OCI-LY3 (cell line): ENCODE data around the gene CRADD.

Experiments
- H2AFZ ChIP-seq: fragments of 200-600, 300-600 bp; shearing (Covaris generic); 2 replicates; pipeline ENCODE4 v1.6.0; 2014; ENCODE audit warnings: antibody characterized with exemption, low read depth, low read length
- H3K27ac ChIP-seq: fragments of 200-600, 300-600 bp; sonication (generic); 2 replicates; pipeline ENCODE4 v1.5.1; 2014; ENCODE audit warnings: mild to moderate bottlenecking, low read length, moderate library complexity, mixed read lengths
- H3K27me3 ChIP-seq: fragments of 200-600, 300-600 bp; sonication (generic); 2 replicates; pipeline ENCODE4 v1.6.1; 2014; ENCODE audit warnings: low read depth, low read length, mixed read lengths
- H3K36me3 ChIP-seq: fragments of 200-600, 300-600 bp; sonication (generic); replicated peaks from 2 replicates; pipeline ENCODE3; 2014; ENCODE audit warnings: low read depth, low read length, mixed read lengths
- H3K4me1 ChIP-seq: fragments of 300-600, 200-600 bp; sonication (generic); 2 replicates; pipeline ENCODE4 v1.6.1; 2014; ENCODE audit warnings: low read length, mixed read lengths
- H3K4me2 ChIP-seq: fragments of 200-600, 300-600 bp; sonication (generic); 2 replicates; pipeline ENCODE4 v1.6.1; 2014; ENCODE audit warnings: low read length, mixed read lengths
- H3K4me3 ChIP-seq: fragments of 300-600, 200-600 bp; sonication (generic); 2 replicates; pipeline ENCODE4 v1.5.1; 2014; ENCODE audit warnings: antibody characterized with exemption, mild to moderate bottlenecking, low read length, moderate library complexity
- H3K79me2 ChIP-seq: fragments of 300-600, 200-600 bp; shearing (Covaris generic); 2 replicates; pipeline ENCODE4 v1.6.1; 2014; ENCODE audit warnings: mild to moderate bottlenecking, low read length, mixed read lengths
- H3K9ac ChIP-seq: fragments of 300-600, 200-600 bp; shearing (Covaris generic); 2 replicates; pipeline ENCODE4 v1.6.0; 2014; ENCODE audit warnings: mild to moderate bottlenecking, low read length, moderate library complexity
- H3K9me3 ChIP-seq: fragments of 200-600, 300-600 bp; shearing (Covaris generic); 2 replicates; pipeline ENCODE4 v1.6.1; 2014; ENCODE audit warnings: low read length, mixed read lengths; ENCODE audit not compliant: insufficient read depth
- H4K20me1 ChIP-seq: fragments of 200-600, 300-600 bp; sonication (generic); 2 replicates; pipeline ENCODE4 v1.6.1; 2016; ENCODE audit warnings: low read length, mixed read lengths; ENCODE audit not compliant: insufficient read depth
- EZH2phosphoT487 ChIP-seq: fragments of 200-600 bp; shearing (Covaris generic); IDR thresholded peaks from 2 replicates; pipeline ENCODE4 v1.6.1; 2018; ENCODE audit warnings: antibody characterized with exemption, mixed run types, low read depth
- TF ChIP-seq, protein P1 (sequence below): fragments of 200-600, 300-600 bp; sonication (generic); IDR thresholded peaks from 2 replicates; pipeline ENCODE4 v1.5.1; 2014; ENCODE audit warnings: antibody characterized with exemption, low read length, low read depth

The CRADD gene

DNA sequence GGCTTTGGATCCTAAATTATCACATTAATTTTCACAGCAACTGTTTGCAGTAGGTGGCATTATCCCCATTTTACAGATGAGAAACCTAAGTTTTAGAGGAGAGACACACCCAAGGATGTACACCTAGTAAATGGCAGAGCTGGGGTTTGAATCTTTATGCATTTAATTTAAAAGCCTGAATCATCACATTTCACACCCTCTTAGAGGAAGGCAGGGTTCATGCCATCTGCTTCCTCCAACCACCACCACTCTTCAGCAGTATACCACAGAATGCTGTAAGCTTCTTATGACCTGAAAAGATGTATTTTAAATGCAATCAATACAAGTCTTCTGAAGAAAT is 90.3 kb downstream of the CRADD start:
- Histone ChIP-seq H3K27ac (no peak overlapping the region), H3K9me3 (no peaks in the 10 kb centered on the region), H2AFZ (no peak overlapping the region), H3K36me3 (no peaks in the 10 kb centered on the region), H3K4me1 (peaks cover 11% of the 10 kb centered on the region; the same call in 1 of the 2 replicates), H3K27me3 (no peaks in the 10 kb centered on the region), H3K9ac (no peak overlapping the region), H3K79me2 (no peaks in the 10 kb centered on the region), H3K4me3 (no peak overlapping the region), H3K4me2 (peak overlapping the region; percentile 20; the same call in 1 of the 2 replicates), H4K20me1 (no peaks in the 10 kb centered on the region)
- TF ChIP-seq, protein P1, sequence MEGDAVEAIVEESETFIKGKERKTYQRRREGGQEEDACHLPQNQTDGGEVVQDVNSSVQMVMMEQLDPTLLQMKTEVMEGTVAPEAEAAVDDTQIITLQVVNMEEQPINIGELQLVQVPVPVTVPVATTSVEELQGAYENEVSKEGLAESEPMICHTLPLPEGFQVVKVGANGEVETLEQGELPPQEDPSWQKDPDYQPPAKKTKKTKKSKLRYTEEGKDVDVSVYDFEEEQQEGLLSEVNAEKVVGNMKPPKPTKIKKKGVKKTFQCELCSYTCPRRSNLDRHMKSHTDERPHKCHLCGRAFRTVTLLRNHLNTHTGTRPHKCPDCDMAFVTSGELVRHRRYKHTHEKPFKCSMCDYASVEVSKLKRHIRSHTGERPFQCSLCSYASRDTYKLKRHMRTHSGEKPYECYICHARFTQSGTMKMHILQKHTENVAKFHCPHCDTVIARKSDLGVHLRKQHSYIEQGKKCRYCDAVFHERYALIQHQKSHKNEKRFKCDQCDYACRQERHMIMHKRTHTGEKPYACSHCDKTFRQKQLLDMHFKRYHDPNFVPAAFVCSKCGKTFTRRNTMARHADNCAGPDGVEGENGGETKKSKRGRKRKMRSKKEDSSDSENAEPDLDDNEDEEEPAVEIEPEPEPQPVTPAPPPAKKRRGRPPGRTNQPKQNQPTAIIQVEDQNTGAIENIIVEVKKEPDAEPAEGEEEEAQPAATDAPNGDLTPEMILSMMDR = no peak
- TF ChIP-seq EZH2phosphoT487 = no peak

DNA sequence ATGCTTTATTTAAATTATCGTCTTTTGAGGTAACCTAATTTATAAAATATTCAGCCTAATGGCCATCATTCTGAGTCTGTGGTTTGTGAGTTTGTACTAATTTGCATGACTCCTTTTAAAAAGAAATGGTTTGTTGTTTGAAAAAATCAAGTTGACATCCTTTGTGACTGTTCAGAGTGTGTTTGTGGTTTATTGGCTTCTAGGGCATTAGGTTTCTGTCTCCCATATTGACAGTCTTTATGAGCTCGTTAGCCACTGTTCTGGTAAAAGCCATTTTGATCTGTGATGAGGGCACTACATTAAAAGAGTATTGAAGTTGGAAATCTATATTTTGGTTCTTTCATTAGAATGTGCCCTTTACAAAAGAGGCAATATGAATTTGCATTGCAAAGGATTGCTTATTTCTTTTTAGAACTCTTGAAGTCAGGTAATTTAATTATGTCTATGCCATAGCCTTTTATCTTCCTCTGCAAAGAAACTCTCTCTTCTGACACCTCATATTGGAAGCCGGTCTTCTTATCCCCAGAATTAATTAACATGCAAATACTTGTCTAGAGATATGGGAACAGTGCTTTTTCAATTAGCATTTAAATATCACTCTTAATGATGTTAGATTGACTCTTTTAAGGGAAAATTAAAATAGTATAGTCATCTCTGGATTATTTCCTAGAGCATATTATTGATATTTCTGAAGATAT is 95.0 kb downstream of the CRADD start:
- Histone ChIP-seq H3K4me2 (no peak overlapping the region), H3K4me3 (no peak overlapping the region)

DNA sequence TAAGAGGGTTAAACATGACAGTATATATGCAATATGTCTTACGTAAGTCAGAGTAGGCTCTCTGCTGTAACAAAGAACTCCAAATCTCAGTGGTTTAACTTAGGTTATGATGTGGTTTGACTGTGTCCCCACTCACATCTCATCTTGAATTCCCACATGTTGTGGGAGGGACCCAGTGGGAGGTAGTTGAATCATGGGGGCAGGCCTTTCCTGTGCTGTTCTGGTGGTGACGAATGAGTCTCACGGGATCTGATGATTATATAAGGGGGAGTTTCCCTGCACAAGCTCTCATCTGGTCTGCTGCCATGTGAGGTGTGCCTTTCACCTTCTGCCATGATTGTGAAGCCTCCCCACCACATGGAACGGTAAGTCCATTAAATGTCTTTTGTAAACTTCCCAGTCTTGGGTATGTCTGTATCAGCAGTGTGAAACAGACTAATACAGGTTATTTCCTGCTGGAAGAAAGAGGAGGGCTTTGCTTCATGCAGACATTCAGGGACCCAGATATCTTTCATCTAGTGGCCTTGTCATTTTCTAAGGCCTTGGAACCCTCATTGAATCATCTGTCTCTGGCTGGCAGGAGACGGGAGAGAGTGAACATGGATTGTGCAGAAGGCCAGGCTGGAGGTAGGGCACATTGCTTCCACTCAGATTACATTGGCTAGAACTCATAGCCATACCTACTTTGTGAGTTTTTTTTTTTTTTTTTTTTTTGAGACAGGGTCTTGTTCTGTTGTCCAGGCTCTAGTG is 96.1 kb downstream of the CRADD start:
- H3K4me1 ChIP-seq = no peaks in the 10 kb centered on the region
- no peaks in the 10 kb centered on the region for H3K9me3 ChIP-seq
- no peaks in the 10 kb centered on the region for H4K20me1 ChIP-seq
- no peak overlapping the region for H3K27ac ChIP-seq
- no peak overlapping the region for H3K9ac ChIP-seq
- H3K4me3 ChIP-seq = no peak overlapping the region
- H3K36me3 ChIP-seq = no peaks in the 10 kb centered on the region
- TF ChIP-seq EZH2phosphoT487 = no peak
- TF ChIP-seq, protein P1 = no peak
- no peaks in the 10 kb centered on the region for H3K79me2 ChIP-seq
- no peak overlapping the region for H3K4me2 ChIP-seq
- H2AFZ ChIP-seq = no peak overlapping the region
- H3K27me3 ChIP-seq = no peaks in the 10 kb centered on the region

More for the DNA sequence above, 95.0 kb downstream of the CRADD start:
- H3K27me3 ChIP-seq = no peaks in the 10 kb centered on the region
- peaks cover 5% of the 10 kb centered on the region; the same call in 1 of the 2 replicates for H3K4me1 ChIP-seq
- H4K20me1 ChIP-seq = no peaks in the 10 kb centered on the region
- no peak overlapping the region for H3K9ac ChIP-seq
- TF ChIP-seq, protein P1 = no peak
- TF ChIP-seq EZH2phosphoT487 = no peak
- H3K36me3 ChIP-seq = no peaks in the 10 kb centered on the region
- H3K9me3 ChIP-seq = no peaks in the 10 kb centered on the region
- H3K27ac ChIP-seq = no peak overlapping the region
- H2AFZ ChIP-seq = no peak overlapping the region
- H3K79me2 ChIP-seq = no peaks in the 10 kb centered on the region

DNA sequence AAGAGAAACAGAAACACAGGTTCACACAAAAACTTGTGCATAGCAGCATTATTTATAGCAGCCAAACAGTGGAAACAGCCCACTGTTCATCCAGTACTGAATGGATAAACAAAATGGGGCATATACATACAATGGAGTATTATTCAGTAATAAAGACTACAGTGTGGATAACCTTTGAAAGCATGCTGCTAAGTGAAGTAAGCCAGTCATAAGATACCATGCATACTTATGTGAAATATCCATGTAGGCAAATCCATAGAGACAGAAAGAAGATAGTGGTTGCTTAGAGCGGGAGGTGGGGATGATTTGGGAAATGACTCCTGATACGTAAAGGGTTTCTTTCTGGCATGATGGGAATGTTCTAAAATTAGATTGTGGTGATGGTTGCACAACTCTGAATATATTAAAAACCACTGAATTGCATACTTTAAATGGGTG is 99.4 kb downstream of the CRADD start:
- no peak overlapping the region for H3K9ac ChIP-seq
- no peaks in the 10 kb centered on the region for H3K9me3 ChIP-seq
- H3K27me3 ChIP-seq = no peaks in the 10 kb centered on the region
- no peaks in the 10 kb centered on the region for H3K79me2 ChIP-seq
- H3K36me3 ChIP-seq = no peaks in the 10 kb centered on the region
- TF ChIP-seq EZH2phosphoT487 = no peak
- TF ChIP-seq, protein P1 = no peak
- H3K4me3 ChIP-seq = no peak overlapping the region
- no peak overlapping the region for H2AFZ ChIP-seq
- no peaks in the 10 kb centered on the region for H4K20me1 ChIP-seq
- H3K27ac ChIP-seq = no peak overlapping the region
- no peaks in the 10 kb centered on the region for H3K4me1 ChIP-seq
- no peak overlapping the region for H3K4me2 ChIP-seq
